Measurements from ENCODE around the gene IFT57. TPM values are rescaled to one million over a fixed set of nuclear protein-coding genes. Genes with fewer than 3 reads are reported as not detected.

The IFT57 gene
- total and polyA plus RNA-seq, 4 experiments from 2014 or later, result 24.1 to 55.2 (median 38.5) TPM

- no peaks in the 10 kb centered on the region for H3K27me3 Mint-ChIP-seq
- intact Hi-C loops (cut with micrococcal nuclease), result no loop called here
- Histone ChIP-seq H3K4me1 (ENCODE audit: insufficient read depth, low read length) (no peaks in the 10 kb centered on the region), H3K4me3 (ENCODE audit: low read length in 2 of 2) (no peak overlapping the region), H3K27ac (ENCODE audit: low read depth, low read length) (no peak overlapping the region), H3K27me3 (ENCODE audit: insufficient read depth, low read length) (no peaks in the 10 kb centered on the region), H3K9me3 (ENCODE audit: control insufficient read depth in 1 of 2, low read length in 2 of 2) (no peaks in the 10 kb centered on the region), H3K36me3 (ENCODE audit: insufficient read depth, low read length) (no peaks in the 10 kb centered on the region)
- no peak overlapping the region for H3K4me3 Mint-ChIP-seq
- CTCF ChIA-PET (ENCODE audit: partially characterized antibody), result no interaction called here
- H3K9me3 Mint-ChIP-seq, result no peaks in the 10 kb centered on the region
- DNase-seq, result no peak
- H3K4me1 Mint-ChIP-seq, result peaks cover 5 to 17% (median 9%) of the 10 kb centered on the region in 4 donors
- POLR2A ChIA-PET (ENCODE audit: partially characterized antibody), result interaction anchor here (1.2 to 1.8 kb wide), 2 partner anchors 20 to 22 kb away, joined by 3 to 4 read pairs; partner anchors contain the start of gene IFT57
- peaks cover 20 to 48% of the 10 kb centered on the region in 2 donors for H3K36me3 Mint-ChIP-seq
- H3K27ac Mint-ChIP-seq, result no peak overlapping the region
Observed at GRCh38 chr3:108202080-108202479, 20.1 kb downstream of the IFT57 start.

GRCh38 chr3:108201258-108201657, 21.0 kb downstream of the IFT57 start:
- Mint-ChIP-seq H3K4me3 (no peak overlapping the region), H3K27ac (no peak overlapping the region), H3K36me3 (peaks cover 20 to 42% of the 10 kb centered on the region in 2 donors), H3K4me1 (peaks cover 5 to 15% (median 9%) of the 10 kb centered on the region in 4 donors), H3K27me3 (no peaks in the 10 kb centered on the region), H3K9me3 (no peaks in the 10 kb centered on the region)
- intact Hi-C loops (cut with micrococcal nuclease), result no loop called here
- no peak overlapping the region for H3K27ac ChIP-seq (ENCODE audit: low read depth, low read length)
- no peaks in the 10 kb centered on the region for H3K27me3 ChIP-seq (ENCODE audit: insufficient read depth, low read length)
- no peaks in the 10 kb centered on the region for H3K36me3 ChIP-seq (ENCODE audit: insufficient read depth, low read length)
- no peak overlapping the region for H3K4me3 ChIP-seq (ENCODE audit: low read length in 2 of 2)
- no peaks in the 10 kb centered on the region for H3K9me3 ChIP-seq (ENCODE audit: control insufficient read depth in 1 of 2, low read length in 2 of 2)
- POLR2A ChIA-PET (ENCODE audit: partially characterized antibody), result interaction anchor here (1.2 to 1.8 kb wide), 2 partner anchors 21 to 22 kb away, joined by 3 to 4 read pairs; partner anchors contain the start of gene IFT57
- DNase-seq, result no peak
- no peaks in the 10 kb centered on the region for H3K4me1 ChIP-seq (ENCODE audit: insufficient read depth, low read length)
- CTCF ChIA-PET (ENCODE audit: partially characterized antibody), result no interaction called here

GRCh38 chr3:108200578-108200977, 21.6 kb downstream of the IFT57 start:
- POLR2A ChIA-PET (ENCODE audit: partially characterized antibody), result interaction anchor here (1.8 kb wide), 1 partner anchor 21 kb away, joined by 4 read pairs; the partner anchor contains the start of gene IFT57
- Histone ChIP-seq H3K4me3 (ENCODE audit: low read length in 2 of 2) (no peak overlapping the region), H3K9me3 (ENCODE audit: control insufficient read depth in 1 of 2, low read length in 2 of 2) (no peaks in the 10 kb centered on the region), H3K27me3 (ENCODE audit: insufficient read depth, low read length) (no peaks in the 10 kb centered on the region), H3K36me3 (ENCODE audit: insufficient read depth, low read length) (no peaks in the 10 kb centered on the region), H3K4me1 (ENCODE audit: insufficient read depth, low read length) (no peaks in the 10 kb centered on the region), H3K27ac (ENCODE audit: low read depth, low read length) (no peak overlapping the region)
- peaks cover 5 to 15% (median 9%) of the 10 kb centered on the region in 4 donors for H3K4me1 Mint-ChIP-seq
- H3K27me3 Mint-ChIP-seq, result no peaks in the 10 kb centered on the region
- no peaks in the 10 kb centered on the region for H3K9me3 Mint-ChIP-seq
- intact Hi-C loops (cut with micrococcal nuclease), result no loop called here
- no peak overlapping the region for H3K27ac Mint-ChIP-seq
- H3K4me3 Mint-ChIP-seq, result no peak overlapping the region
- DNase-seq, result no peak
- CTCF ChIA-PET (ENCODE audit: partially characterized antibody), result no interaction called here
- peaks cover 21 to 43% of the 10 kb centered on the region in 2 donors for H3K36me3 Mint-ChIP-seq

GRCh38 chr3:108200024-108200423, 22.2 kb downstream of the IFT57 start:
- Mint-ChIP-seq H3K9me3 (peaks cover 0 to 2% (median under 1%) of the 10 kb centered on the region in 8 donors), H3K36me3 (peaks cover 22 to 43% of the 10 kb centered on the region in 2 donors), H3K4me1 (peaks cover 5 to 15% (median 9%) of the 10 kb centered on the region in 4 donors), H3K27ac (no peak overlapping the region), H3K4me3 (no peak overlapping the region), H3K27me3 (no peaks in the 10 kb centered on the region)
- POLR2A ChIA-PET (ENCODE audit: partially characterized antibody), result no interaction called here
- no peak overlapping the region for H3K4me3 ChIP-seq (ENCODE audit: low read length in 2 of 2)
- DNase-seq, result no peak
- intact Hi-C loops (cut with micrococcal nuclease), result no loop called here
- no peaks in the 10 kb centered on the region for H3K4me1 ChIP-seq (ENCODE audit: insufficient read depth, low read length)
- no peak overlapping the region for H3K27ac ChIP-seq (ENCODE audit: low read depth, low read length)
- H3K27me3 ChIP-seq (ENCODE audit: insufficient read depth, low read length), result no peaks in the 10 kb centered on the region
- H3K9me3 ChIP-seq (ENCODE audit: control insufficient read depth in 1 of 2, low read length in 2 of 2), result no peaks in the 10 kb centered on the region
- CTCF ChIA-PET (ENCODE audit: partially characterized antibody), result no interaction called here
- no peaks in the 10 kb centered on the region for H3K36me3 ChIP-seq (ENCODE audit: insufficient read depth, low read length)

GRCh38 chr3:108191394-108191793, 30.8 kb downstream of the IFT57 start:
- peaks cover 4% of the 10 kb centered on the region for H3K36me3 ChIP-seq (ENCODE audit: insufficient read depth, low read length)
- H3K36me3 Mint-ChIP-seq, result peaks cover 52 to 56% of the 10 kb centered on the region in 2 donors
- ChIA-PET CTCF (ENCODE audit: partially characterized antibody) (no interaction called here), POLR2A (ENCODE audit: partially characterized antibody) (no interaction called here)
- no peaks in the 10 kb centered on the region for H3K27me3 ChIP-seq (ENCODE audit: insufficient read depth, low read length)
- H3K4me1 Mint-ChIP-seq, result peaks cover 0 to 3% (median 0%) of the 10 kb centered on the region in 4 donors
- H3K9me3 ChIP-seq (ENCODE audit: control insufficient read depth in 1 of 2, low read length in 2 of 2), result no peaks in the 10 kb centered on the region
- H3K4me3 Mint-ChIP-seq, result no peak overlapping the region
- intact Hi-C loops (cut with micrococcal nuclease), result no loop called here
- no peaks in the 10 kb centered on the region for H3K27me3 Mint-ChIP-seq
- H3K4me3 ChIP-seq (ENCODE audit: low read length in 2 of 2), result no peak overlapping the region
- no peak overlapping the region for H3K27ac ChIP-seq (ENCODE audit: low read depth, low read length)
- no peak overlapping the region for H3K27ac Mint-ChIP-seq
- H3K4me1 ChIP-seq (ENCODE audit: insufficient read depth, low read length), result no peaks in the 10 kb centered on the region
- DNase-seq, result no peak
- peaks cover 0 to 11% (median 5%) of the 10 kb centered on the region in 8 donors for H3K9me3 Mint-ChIP-seq

- no peaks in the 10 kb centered on the region for H3K27me3 ChIP-seq (ENCODE audit: insufficient read depth, low read length)
- ChIA-PET CTCF (ENCODE audit: partially characterized antibody) (no interaction called here), POLR2A (ENCODE audit: partially characterized antibody) (no interaction called here)
- H3K27ac ChIP-seq (ENCODE audit: low read depth, low read length), result no peak overlapping the region
- H3K9me3 ChIP-seq (ENCODE audit: control insufficient read depth in 1 of 2, low read length in 2 of 2), result no peaks in the 10 kb centered on the region
- H3K9me3 Mint-ChIP-seq, result peaks cover 0 to 15% (median 9%) of the 10 kb centered on the region in 8 donors
- H3K27me3 Mint-ChIP-seq, result no peaks in the 10 kb centered on the region
- no peak overlapping the region for H3K4me3 ChIP-seq (ENCODE audit: low read length in 2 of 2)
- peaks cover 56 to 61% of the 10 kb centered on the region in 2 donors for H3K36me3 Mint-ChIP-seq
- no peaks in the 10 kb centered on the region for H3K4me1 ChIP-seq (ENCODE audit: insufficient read depth, low read length)
- no peak for DNase-seq
- intact Hi-C loops (cut with micrococcal nuclease), result no loop called here
- peaks cover 4% of the 10 kb centered on the region for H3K36me3 ChIP-seq (ENCODE audit: insufficient read depth, low read length)
- peaks cover 0 to 3% (median 0%) of the 10 kb centered on the region in 4 donors for H3K4me1 Mint-ChIP-seq
- H3K4me3 Mint-ChIP-seq, result no peak overlapping the region
- no peak overlapping the region for H3K27ac Mint-ChIP-seq
Observed at GRCh38 chr3:108190346-108190745, 31.9 kb downstream of the IFT57 start.

GRCh38 chr3:108189440-108189839, 32.8 kb downstream of the IFT57 start:
- Mint-ChIP-seq H3K4me1 (peaks cover 0 to 3% (median 0%) of the 10 kb centered on the region in 4 donors), H3K36me3 (peaks cover 58 to 60% of the 10 kb centered on the region in 2 donors), H3K27me3 (no peaks in the 10 kb centered on the region), H3K4me3 (no peak overlapping the region), H3K9me3 (peaks cover 0 to 14% (median 8%) of the 10 kb centered on the region in 8 donors), H3K27ac (no peak overlapping the region)
- Histone ChIP-seq H3K4me1 (ENCODE audit: insufficient read depth, low read length) (no peaks in the 10 kb centered on the region), H3K27ac (ENCODE audit: low read depth, low read length) (no peak overlapping the region), H3K4me3 (ENCODE audit: low read length in 2 of 2) (no peak overlapping the region), H3K36me3 (ENCODE audit: insufficient read depth, low read length) (peaks cover 4% of the 10 kb centered on the region), H3K9me3 (ENCODE audit: control insufficient read depth in 1 of 2, low read length in 2 of 2) (no peaks in the 10 kb centered on the region), H3K27me3 (ENCODE audit: insufficient read depth, low read length) (no peaks in the 10 kb centered on the region)
- ChIA-PET POLR2A (ENCODE audit: partially characterized antibody) (interaction anchor here (0.6 kb wide), 1 partner anchor 98 kb away, joined by 3 read pairs; no protein-coding TSS in a partner anchor), CTCF (ENCODE audit: partially characterized antibody) (interaction anchor here (0.7 kb wide), 1 partner anchor 11 kb away, joined by 3 read pairs; no protein-coding TSS in a partner anchor)
- intact Hi-C loops (cut with micrococcal nuclease), result no loop called here
- no peak for DNase-seq
